GM19438 (cell line): ENCODE measurements around the gene LFNG.
A peak's percentile ranks its signal among the peaks of the same experiment; 100 is the strongest.

ENCODE experiments used
- ATAC-seq: cut with Tn5 transposase; IDR thresholded peaks from one replicate; pipeline ENCODE4 v1.9.1; 2021; ENCODE audit warnings: low read depth; ENCODE audit not compliant: unreplicated experiment

The LFNG gene

GRCh38 chr7:2501947-2502646, 17.5 kb upstream of the LFNG start:
- no peak for ATAC-seq

- no peak for ATAC-seq
Measured at GRCh38 chr7:2502647-2502966, 17.0 kb upstream of the LFNG start.

GRCh38 chr7:2503056-2503941, 16.3 kb upstream of the LFNG start:
- ATAC-seq = no peak

- no peak for ATAC-seq
Measured at GRCh38 chr7:2504128-2504888, 15.3 kb upstream of the LFNG start.

GRCh38 chr7:2504889-2505375, 14.6 kb upstream of the LFNG start:
- no peak for ATAC-seq

- ATAC-seq = no peak
Measured at GRCh38 chr7:2505401-2505800, 14.2 kb upstream of the LFNG start.

GRCh38 chr7:2507208-2507916, 12.2 kb upstream of the LFNG start:
- no peak for ATAC-seq

GRCh38 chr7:2507917-2508306, 11.7 kb upstream of the LFNG start:
- no peak for ATAC-seq

GRCh38 chr7:2508327-2509215, 11.0 kb upstream of the LFNG start:
- peak; percentile 68 for ATAC-seq

GRCh38 chr7:2509298-2509906, 10.2 kb upstream of the LFNG start:
- no peak for ATAC-seq

GRCh38 chr7:2510130-2510776, 9.3 kb upstream of the LFNG start:
- ATAC-seq = no peak

GRCh38 chr7:2510909-2511768, 8.4 kb upstream of the LFNG start:
- ATAC-seq = peak; percentile 40

GRCh38 chr7:2511769-2512168, 7.8 kb upstream of the LFNG start:
- no peak for ATAC-seq

GRCh38 chr7:2512179-2512661, 7.4 kb upstream of the LFNG start:
- ATAC-seq = no peak

GRCh38 chr7:2512713-2513112, 6.9 kb upstream of the LFNG start:
- no peak for ATAC-seq

GRCh38 chr7:2513702-2514101, 5.9 kb upstream of the LFNG start:
- ATAC-seq = no peak
